Prostate gland (tissue), 2 donors: ENCODE measurements around the gene EML4.

Experiments
- POLR2A ChIP-seq: fragments of 450-650 bp; IDR thresholded peaks from one replicate; pipeline ENCODE4 v1.6.1; 2016; ENCODE audit warnings: antibody characterized with exemption, mild to moderate bottlenecking
- POLR2AphosphoS5 ChIP-seq: sonication (generic); formaldehyde crosslinking; IDR thresholded peaks from one replicate; pipeline ENCODE4 v1.6.1; 2017; ENCODE audit warnings: antibody characterized with exemption
- TF ChIP-seq, protein P1 (sequence below), 4 experiments: fragments of 200-600 bp in 2 of 4; fragments of 450-650 bp in 2 of 4; sonication (generic) in 2 of 4; IDR thresholded peaks; 1 replicate in 3 of 4; 2 replicates in 1 of 4; pipeline ENCODE4 v1.5.1; 2016 to 2019; ENCODE audit warnings: antibody characterized with exemption in 4 of 4, mild to moderate bottlenecking in 2 of 4, moderate library complexity in 2 of 4

DNA sequence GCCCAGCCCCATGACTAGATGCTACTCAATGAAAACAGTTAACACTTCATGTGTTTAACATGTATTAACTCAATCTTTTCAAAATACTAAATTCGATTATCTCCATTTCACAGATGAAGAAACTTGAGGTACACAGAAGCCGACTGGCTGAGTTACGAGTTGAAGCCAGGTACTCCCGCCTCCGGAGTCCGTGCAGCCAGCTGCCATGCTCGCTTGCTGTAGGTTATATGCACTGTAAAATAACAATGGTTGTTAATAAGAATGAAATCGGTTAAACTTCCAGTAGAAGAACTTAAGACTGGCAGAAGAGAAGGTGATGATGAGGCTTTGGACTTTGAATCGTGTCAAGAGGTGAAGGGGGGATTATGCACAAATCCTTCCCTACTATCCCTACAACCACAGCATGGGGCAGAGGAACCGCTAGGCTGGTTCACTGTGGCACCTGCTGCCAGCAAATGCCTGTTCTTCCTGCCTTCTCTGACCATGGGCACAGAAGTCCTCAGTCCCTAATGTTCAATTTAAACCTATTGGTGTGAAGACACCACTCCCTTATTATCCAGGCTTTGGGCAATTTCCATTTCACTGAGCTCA lies 166.5 kb downstream of the EML4 start:
- TF ChIP-seq, protein P1, sequence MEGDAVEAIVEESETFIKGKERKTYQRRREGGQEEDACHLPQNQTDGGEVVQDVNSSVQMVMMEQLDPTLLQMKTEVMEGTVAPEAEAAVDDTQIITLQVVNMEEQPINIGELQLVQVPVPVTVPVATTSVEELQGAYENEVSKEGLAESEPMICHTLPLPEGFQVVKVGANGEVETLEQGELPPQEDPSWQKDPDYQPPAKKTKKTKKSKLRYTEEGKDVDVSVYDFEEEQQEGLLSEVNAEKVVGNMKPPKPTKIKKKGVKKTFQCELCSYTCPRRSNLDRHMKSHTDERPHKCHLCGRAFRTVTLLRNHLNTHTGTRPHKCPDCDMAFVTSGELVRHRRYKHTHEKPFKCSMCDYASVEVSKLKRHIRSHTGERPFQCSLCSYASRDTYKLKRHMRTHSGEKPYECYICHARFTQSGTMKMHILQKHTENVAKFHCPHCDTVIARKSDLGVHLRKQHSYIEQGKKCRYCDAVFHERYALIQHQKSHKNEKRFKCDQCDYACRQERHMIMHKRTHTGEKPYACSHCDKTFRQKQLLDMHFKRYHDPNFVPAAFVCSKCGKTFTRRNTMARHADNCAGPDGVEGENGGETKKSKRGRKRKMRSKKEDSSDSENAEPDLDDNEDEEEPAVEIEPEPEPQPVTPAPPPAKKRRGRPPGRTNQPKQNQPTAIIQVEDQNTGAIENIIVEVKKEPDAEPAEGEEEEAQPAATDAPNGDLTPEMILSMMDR (IDR thresholded peaks at IDR 0.05): no peak
- TF ChIP-seq POLR2AphosphoS5 (no peak), POLR2A (no peak)
